HepG2 (cell line): ENCODE measurements around the gene PLXNC1.

Experiments
- EZH2 ChIP-seq: conservative IDR thresholded peaks from 2 replicates; pipeline ENCODE4 v1.6.1; 2012; ENCODE audit warnings: mild to moderate bottlenecking, low read depth, low read length, moderate library complexity
- RARA ChIP-seq: IDR thresholded peaks from 2 replicates; pipeline ENCODE4 v1.6.1; 2016; ENCODE audit warnings: missing genetic modification reagents, missing compliant biosample characterization
- RFX5 ChIP-seq: IDR thresholded peaks from 2 replicates; pipeline ENCODE4 v1.6.1; 2011; ENCODE audit warnings: low read depth, low read length, improper control_type of control experiment
- SRF ChIP-seq: IDR thresholded peaks from 2 replicates; pipeline ENCODE4 v1.6.1; 2011; ENCODE audit warnings: mild to moderate bottlenecking, low read depth, low read length, moderate library complexity
- TCF7L2 ChIP-seq: IDR thresholded peaks from 2 replicates; pipeline ENCODE4 v1.6.1; 2011; ENCODE audit warnings: mild to moderate bottlenecking, low read depth, low read length, moderate library complexity
- ZFX ChIP-seq: sonication (generic); formaldehyde crosslinking; IDR thresholded peaks from 2 replicates; pipeline ENCODE4 v1.4.0; 2020; ENCODE audit warnings: mild to moderate bottlenecking, low read depth, missing genetic modification reagents, moderate library complexity
- ZNF790 ChIP-seq: sonication (generic); formaldehyde crosslinking; IDR thresholded peaks from 2 replicates; pipeline ENCODE4 v1.8.0; 2022; ENCODE audit warnings: missing genetic modification reagents, mild to moderate bottlenecking, borderline replicate concordance
- TF ChIP-seq, protein P1 (sequence below): IDR thresholded peaks from 2 replicates; pipeline ENCODE4 v1.6.1; 2016; ENCODE audit warnings: low read depth
- TF ChIP-seq, protein P2 (sequence below): sonication (generic); formaldehyde crosslinking; IDR thresholded peaks from 2 replicates; pipeline ENCODE4 v1.5.0; 2020; ENCODE audit warnings: mild to moderate bottlenecking, missing genetic modification reagents, moderate library complexity

DNA sequence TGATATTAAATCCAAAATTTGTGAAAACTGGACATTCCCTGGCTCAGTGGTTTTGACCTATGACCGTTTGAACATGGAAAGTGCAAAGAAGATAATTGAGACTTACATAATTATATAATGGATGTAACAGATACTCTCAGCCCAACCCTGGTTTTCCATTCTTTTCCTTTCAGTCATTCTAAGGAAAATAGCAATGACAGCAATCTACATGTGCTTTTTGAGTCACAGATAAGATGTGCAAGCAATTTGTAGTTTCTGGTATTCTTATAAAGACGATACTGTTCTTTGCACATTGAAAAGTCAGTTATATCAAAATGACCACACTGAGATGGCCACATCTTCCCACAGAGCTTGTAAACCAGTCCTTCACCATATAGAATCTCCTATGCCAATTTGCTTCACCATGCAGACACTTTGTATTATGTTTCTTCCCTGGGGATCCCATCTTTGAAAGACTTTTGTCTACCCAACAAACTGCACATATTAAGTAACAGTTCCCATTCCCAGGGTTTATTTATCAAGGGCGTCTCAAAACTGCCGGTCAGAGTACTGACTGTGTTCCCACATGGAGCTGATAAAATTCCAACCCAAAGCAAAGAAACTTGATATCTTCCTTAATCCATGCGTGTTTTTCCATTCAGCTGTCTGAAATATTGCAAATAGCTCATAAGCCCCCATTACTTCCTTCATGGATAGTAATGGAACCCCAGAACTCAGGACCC is 34.8 kb downstream of the PLXNC1 start:
- no peak for TF ChIP-seq RFX5
- TF ChIP-seq EZH2 = no peak
- TF ChIP-seq ZFX (CRISPR knock-in tag) = no peak
- no peak for TF ChIP-seq TCF7L2
- TF ChIP-seq SRF = no peak
- TF ChIP-seq, protein P1, sequence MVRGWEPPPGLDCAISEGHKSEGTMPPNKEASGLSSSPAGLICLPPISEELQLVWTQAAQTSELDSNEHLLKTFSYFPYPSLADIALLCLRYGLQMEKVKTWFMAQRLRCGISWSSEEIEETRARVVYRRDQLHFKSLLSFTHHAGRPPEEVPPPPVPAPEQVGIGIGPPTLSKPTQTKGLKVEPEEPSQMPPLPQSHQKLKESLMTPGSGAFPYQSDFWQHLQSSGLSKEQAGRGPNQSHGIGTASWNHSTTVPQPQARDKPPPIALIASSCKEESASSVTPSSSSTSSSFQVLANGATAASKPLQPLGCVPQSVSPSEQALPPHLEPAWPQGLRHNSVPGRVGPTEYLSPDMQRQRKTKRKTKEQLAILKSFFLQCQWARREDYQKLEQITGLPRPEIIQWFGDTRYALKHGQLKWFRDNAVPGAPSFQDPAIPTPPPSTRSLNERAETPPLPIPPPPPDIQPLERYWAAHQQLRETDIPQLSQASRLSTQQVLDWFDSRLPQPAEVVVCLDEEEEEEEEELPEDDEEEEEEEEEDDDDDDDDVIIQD = no peak
- TF ChIP-seq, protein P2, sequence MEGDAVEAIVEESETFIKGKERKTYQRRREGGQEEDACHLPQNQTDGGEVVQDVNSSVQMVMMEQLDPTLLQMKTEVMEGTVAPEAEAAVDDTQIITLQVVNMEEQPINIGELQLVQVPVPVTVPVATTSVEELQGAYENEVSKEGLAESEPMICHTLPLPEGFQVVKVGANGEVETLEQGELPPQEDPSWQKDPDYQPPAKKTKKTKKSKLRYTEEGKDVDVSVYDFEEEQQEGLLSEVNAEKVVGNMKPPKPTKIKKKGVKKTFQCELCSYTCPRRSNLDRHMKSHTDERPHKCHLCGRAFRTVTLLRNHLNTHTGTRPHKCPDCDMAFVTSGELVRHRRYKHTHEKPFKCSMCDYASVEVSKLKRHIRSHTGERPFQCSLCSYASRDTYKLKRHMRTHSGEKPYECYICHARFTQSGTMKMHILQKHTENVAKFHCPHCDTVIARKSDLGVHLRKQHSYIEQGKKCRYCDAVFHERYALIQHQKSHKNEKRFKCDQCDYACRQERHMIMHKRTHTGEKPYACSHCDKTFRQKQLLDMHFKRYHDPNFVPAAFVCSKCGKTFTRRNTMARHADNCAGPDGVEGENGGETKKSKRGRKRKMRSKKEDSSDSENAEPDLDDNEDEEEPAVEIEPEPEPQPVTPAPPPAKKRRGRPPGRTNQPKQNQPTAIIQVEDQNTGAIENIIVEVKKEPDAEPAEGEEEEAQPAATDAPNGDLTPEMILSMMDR = no peak
- TF ChIP-seq RARA = no peak
- TF ChIP-seq ZNF790 (CRISPR knock-in tag) = no peak
